COR-L47 (cell line): ENCODE measurements around the gene SURF1.
"Not testable (repeated sequence)": the region's sequence is repeated elsewhere in the genome, so short reads cannot be mapped to it uniquely, and the experiment has no call there.

ENCODE experiments used
- DNase-seq: peaks from one replicate; lab custom pipeline; 2025; lab: John Stamatoyannopoulos, UW

Gene SURF1

DNA sequence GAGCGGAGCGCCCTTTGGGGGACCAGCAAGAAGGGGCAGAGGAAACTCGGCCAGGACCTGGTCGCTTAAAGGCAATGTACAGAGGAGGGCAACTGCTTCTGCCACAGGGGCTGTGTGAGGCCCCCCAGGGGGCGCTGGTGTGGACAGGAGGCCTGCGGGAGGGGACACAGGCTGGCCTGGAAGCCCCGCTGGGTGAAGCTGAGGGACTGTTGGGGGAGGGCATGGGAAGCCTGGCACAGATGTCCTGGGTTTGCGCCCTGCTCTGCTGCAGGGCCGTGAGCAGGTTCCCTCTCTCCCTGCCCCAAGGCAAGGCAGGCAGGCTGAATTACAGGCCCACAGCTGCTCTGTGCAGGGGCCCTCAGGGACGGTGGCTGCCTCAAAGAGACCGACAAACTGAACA is 13.7 kb downstream of the SURF1 start:
- DNase-seq, result no peak

DNA sequence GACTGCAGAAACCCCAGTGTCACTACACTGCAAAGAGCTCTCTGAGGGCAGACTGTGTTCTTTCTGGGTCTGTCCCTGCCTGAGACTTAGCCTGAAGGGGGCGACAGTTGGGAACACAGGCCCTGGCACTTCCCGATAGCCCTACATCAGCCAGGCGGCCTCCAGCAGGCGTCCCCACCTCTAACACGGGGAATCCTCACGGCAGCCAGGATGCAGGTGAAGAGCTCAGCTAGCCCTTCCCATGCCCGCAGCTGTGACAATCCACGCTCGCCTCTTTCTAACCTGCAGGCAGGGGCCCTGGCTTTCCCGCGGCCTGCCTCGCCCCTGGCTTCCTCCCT is 14.2 kb downstream of the SURF1 start:
- no peak for DNase-seq

GRCh38 chr9:133341369-133342068 is 14.8 kb downstream of the SURF1 start:
- DNase-seq, result no peak

GRCh38 chr9:133340916-133341315 is 15.4 kb downstream of the SURF1 start:
- no peak for DNase-seq

DNA sequence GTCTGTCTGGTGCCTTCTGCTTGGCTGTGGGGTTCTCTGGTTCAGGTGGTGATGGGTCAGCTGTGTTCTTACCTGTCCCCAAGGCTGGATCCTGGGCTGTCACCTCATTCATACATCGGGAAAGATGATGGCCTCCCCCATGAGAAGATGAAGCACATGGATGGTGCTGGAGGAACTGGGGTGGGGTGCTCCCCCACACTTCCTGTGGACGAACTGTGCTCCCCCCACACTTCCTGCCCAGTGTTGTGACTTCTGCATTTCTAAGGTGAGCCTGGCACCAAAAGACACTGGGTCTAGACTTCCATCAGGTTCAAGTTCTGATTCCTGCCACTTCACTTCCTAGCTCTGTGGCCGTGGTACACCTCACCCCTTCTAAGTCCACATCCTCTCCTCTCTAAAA is 16.0 kb downstream of the SURF1 start:
- DNase-seq, result no peak

- DNase-seq, result no peak
These were observed 16.6 kb downstream of the SURF1 start for GRCh38 chr9:133339641-133340040.

- DNase-seq, result peak; percentile 92
These were observed 20.1 kb downstream of the SURF1 start, which contains the start of gene SURF6 for GRCh38 chr9:133335924-133336811. Gene SURF6, minus strand, starts transcription at chr9:133336188. Its CDS starts 56 bp downstream, at chr9:133336132.

DNA sequence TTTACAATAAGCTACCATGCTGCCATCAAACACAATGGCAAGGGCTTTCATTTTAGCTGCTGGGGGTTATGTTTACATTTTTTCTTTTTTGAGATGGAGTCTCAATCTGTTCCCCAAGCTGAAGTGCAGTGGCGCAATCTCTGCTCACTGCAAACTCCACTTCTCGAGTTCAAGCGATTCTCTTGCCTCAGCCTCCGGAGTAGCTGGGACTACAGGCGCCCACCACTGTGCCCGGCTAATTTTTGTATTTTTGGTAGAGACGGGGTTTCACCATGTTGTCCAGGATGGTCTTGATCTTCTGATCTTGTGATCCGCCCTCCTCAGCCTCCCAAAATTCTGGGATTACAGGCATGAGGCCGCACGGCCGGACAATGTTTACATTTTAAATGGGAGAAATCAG is 21.4 kb downstream of the SURF1 start:
- DNase-seq, result not testable (repeated sequence)

- DNase-seq, result no peak
These were observed 22.1 kb downstream of the SURF1 start for GRCh38 chr9:133334161-133334560.

- no peak for DNase-seq
These were observed 22.7 kb downstream of the SURF1 start for GRCh38 chr9:133333566-133333965.

DNA sequence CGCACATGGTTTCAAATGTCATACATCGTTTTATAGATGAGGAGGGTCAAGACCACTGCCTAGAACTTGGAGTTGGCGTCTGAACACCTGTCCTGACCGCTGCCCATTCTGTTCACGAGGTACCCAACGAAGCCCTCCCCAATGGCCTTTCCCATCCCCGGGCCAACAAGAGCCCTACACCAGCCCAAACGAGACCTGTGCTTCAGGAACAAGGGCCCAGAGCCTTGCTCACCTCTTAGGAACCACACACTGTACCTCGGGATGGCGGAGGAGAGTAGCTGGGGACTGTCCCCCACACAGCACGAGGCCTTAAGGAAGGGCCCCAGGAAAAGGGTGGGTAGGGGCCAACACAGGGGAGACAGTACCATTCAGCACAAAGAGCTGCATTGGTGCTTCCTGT is 23.3 kb downstream of the SURF1 start:
- DNase-seq, result no peak

GRCh38 chr9:133332381-133332730 is 23.9 kb downstream of the SURF1 start:
- no peak for DNase-seq

GRCh38 chr9:133331641-133332380 is 24.5 kb downstream of the SURF1 start:
- no peak for DNase-seq

DNA sequence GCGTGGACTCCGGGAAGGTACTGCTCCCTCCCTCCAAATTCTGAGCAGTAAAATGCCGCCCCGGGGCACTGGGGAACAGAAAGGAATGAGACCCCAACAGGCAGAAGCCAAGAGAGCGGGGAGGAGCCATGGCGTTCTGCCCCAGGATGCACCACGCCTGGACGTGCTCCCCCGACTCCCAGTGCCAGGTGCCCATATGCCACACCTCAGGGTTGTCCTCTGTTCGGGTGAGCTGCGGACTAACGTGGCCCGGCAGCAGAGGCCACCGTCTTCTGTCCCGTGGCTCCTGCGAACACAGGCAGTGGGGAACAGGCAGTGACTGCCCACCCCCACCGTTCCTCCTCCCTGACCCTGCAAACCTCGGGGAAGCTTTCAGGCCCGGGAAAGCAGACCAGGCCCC is 25.1 kb downstream of the SURF1 start:
- no peak for DNase-seq

DNA sequence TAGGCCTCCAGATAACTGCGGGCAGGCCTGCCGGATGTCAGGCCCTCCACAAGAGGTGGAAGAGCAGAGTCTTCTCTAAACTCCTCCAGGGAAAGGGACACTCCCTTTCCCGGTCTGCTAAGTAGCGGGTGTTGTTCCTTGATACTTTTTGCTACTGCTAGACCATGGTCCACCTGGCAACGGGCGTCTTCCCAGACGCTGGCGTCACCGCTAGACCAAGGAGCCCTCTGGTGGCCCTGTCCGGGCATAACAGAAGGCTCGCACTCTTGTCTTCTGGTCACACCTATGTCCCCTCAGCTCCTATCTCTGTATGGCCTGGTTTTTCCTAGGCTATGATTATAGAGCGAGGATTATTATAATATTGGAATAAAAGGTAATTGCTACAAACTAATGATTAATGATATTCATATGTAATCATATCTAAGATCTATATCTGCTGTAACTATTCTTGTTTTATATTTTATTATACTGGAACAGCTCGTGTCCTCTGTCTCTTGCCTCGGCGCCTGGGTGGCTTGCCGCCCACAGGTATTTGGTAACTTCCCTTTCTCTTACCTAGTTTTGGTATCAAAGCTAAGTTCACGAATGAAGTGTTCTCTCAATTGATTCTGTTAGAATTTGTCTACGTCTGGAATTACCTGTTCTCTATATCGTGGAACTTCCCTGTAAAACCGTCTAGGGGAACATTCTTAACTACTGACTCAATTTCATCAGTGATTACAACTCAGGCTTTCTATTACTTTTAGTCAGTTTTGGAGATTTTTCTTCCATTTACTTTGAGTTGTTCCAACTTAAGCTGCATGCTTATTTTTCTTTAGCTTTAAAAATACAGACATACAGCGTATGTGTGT is 26.8 kb downstream of the SURF1 start:
- DNase-seq, result peak; percentile 7

- no peak for DNase-seq
These were observed 28.3 kb downstream of the SURF1 start for GRCh38 chr9:133327834-133328484.

DNA sequence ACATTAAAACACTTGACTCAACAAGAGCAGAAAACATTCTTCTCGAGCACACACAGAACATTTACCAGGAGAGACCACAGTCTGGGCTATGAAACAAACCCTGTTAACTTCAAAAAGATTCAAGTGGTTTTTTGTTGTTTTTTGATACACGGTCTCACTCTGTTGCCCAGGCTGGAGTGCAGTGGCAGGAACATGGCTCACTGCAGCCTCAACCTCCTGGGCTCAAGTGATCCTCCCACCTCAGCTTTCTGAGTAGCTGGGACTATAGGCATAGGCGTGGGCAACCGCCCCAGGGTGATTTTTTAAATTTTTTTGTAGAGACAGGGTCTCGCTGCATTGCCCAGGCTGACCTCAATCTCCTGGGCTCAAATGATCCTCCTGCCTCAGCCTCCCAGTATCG is 29.3 kb downstream of the SURF1 start:
- DNase-seq, result not testable (repeated sequence)

DNA sequence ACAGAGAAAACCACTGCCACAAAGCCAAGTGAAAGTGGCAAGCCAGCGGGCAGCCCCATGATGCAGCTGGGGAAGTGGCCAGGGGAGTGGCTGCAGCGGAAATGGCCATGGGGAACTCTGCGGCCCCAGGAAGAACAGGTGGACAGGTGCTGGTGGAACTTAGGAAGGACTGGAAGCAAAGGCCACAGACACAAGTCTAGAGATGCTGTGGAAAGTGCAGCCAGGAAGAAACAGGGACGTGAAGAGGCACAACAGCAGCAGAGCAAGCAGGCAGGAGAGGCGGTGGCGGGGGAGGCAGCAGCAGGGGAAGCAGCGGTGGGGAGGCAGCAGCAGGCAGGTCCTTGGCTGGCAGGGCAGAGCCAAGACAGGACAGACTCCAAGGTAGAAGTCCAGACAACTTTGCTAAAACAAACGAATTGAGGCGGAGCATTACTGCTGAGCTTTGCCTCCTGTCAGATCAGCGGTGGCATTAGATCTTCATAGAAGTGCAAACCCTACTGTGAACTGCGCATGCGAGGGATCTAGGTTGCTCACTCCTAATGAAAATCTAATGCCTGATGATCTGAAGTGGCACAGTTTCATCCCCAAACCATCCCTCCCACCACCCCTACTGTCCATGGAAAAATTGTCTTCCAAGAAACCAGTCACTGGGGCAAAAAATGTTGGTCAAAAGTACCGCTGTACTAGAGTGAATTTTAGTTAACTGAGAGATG is 32.1 kb downstream of the SURF1 start:
- DNase-seq, result no peak

DNA sequence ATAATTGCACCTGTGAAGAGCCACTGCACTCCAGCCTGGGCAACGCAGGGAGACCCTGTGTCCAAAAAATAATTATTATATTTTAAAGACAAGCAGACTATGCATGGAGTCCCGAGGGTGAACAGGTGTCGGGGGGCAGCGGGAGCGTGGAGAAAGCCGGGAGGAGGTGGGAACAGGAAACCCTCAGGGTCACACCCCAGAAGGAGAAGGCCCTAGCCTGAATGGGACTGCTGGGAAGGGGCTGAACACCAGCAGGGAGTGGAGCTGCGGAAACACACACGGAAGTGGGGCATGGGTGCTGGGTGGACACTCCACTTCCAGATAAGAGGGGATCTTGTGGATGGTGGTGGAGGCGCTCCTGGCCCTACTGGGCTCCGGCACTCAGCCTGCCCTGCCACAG is 33.1 kb downstream of the SURF1 start:
- no peak for DNase-seq

- no peak for DNase-seq
These were observed 33.6 kb downstream of the SURF1 start for GRCh38 chr9:133322701-133323100.
